NCI-H1436 (cell line): ENCODE results near the gene FGD6.
"Not testable (repeated sequence)": the region's sequence is repeated elsewhere in the genome, so short reads cannot be mapped to it uniquely, and the experiment has no call there.

Experiments used
- DNase-seq: peaks from one replicate; lab custom pipeline; 2025; lab: John Stamatoyannopoulos, UW

Gene FGD6

GRCh38 chr12:95178136-95178535 is 39.1 kb downstream of the FGD6 start:
- DNase-seq, result no peak

- DNase-seq, result no peak
These were observed 40.0 kb downstream of the FGD6 start for GRCh38 chr12:95177201-95177768.

DNA sequence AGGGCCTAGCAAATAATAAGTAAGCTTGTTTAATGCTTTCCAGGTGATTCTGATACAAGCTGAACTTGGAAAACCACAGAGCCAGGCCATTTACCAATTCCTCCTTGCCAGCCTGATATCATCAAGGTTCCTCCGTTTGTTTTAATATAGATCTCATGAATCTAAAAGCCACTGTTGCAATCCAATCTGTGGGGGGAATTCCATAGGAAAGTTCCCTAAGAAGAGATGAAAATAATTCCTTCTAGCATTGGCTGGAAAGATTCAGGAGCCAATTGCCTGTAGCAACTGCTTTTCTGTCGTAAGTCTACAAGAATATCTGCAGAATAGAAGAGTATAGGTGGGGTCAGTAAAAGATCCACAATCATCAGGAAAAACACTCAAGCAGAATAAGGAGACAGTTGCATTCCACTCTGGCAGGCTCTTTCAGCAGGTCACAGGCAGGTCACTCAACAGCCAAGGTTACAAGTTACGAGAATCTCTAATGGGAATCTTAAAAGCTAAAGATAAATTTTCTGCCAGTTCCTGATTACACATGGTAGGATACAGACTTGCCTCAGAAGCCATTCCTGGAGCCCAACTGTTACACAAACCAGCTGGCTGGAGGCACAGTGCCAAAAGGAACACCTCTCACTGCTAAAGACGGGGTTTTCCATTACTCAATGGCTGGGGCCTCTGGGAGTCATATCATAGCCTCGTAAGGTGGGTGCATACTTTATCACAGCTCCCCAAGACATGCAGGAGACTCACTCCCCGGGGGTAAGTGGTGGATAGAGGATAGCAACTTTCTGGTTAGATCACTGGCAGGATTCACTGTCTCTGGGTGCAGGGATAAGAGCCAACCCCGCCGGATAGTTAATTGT is 43.6 kb downstream of the FGD6 start:
- no peak for DNase-seq

DNA sequence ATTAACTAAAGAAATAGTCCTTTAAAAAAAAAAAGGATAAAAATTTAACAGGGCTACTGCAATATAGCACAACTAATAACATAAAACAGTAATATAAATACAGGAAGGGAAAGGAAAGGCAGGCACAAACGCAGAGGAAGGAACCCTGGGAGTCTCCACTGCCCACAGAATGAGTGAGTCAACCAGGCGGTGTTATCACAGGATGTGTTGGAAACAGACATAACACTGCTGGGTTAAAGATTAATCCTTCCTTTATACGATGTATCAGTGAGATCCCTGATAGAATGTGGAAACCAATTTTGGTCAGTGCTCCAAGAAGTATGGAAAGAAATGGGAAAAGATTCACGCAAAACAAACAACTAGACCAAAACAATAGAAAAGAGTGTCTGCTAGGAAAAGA is 47.9 kb downstream of the FGD6 start:
- no peak for DNase-seq

DNA sequence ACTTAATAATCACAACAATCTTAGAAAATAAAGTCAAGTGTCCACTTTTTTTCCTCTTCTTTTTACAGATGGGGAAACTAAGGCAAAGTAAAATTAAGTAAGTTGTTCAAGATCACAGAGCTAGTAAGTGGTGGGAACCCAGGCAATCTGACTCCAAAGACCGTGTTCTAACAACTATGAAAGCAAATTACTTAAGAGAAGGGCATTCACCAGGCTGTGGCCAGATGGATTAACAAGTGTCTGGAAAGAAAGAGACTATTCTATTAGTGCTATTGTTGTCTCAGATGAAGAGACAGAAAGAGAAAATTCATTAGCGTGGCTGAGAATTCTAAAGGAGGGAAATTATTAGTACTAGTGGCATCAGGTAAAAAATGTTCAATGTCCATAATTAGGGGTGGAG is 48.5 kb downstream of the FGD6 start:
- no peak for DNase-seq

DNA sequence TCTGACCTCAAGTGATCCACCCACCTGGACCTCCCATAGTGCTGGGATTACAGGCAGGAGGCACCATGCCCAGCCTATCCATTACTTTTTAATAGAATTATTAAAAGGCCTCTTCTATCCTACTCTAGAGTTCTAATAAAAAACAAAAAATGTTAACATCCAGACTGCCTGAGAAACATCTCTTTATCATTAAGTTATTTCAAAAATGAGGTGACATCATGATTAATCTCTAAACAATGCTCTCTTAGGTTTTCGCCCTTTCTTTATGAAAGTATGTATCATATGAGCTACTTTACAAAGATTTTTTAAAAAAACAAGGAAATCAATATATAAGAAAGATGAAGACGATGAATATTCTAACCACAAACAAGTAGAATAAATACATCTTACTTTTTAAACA is 52.6 kb downstream of the FGD6 start:
- no peak for DNase-seq

DNA sequence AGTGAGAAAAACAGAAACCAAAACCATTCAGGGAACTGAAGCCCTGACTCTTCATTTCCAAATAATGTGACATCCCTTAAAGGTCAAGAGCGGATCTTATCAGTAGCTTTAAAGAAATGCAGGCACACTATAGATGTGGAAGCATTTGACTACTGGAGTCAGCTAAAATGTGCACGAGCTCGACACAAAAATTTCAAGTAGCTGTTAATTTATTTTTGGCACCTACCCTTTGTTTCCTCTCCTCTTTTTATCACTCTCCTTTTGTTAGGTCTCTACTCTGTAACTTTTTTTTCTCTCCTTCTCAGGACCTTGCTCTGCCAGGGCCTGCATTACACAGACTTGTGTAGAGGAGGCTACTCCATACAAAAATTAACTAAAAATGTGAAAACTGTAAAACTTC is 58.3 kb downstream of the FGD6 start:
- DNase-seq, result no peak

DNA sequence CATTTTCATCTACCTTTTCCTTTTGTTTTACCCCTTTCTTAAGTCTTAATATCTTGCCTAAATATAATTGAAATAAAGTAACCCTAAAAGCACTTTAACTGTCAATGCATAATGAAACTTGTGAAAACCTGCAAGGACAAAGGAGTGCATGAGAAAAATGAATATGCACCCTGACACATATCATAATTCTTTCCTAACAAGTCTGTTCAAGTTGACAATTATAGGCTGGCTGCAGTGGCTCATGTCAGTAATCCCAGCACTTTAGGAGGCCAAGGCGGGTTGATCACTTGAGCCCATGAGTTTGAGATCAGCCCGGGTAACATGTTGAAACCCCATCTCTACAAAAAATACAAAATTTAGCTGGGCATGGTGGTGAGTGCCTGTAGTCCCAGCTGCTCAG is 65.4 kb downstream of the FGD6 start:
- DNase-seq, result no peak

DNA sequence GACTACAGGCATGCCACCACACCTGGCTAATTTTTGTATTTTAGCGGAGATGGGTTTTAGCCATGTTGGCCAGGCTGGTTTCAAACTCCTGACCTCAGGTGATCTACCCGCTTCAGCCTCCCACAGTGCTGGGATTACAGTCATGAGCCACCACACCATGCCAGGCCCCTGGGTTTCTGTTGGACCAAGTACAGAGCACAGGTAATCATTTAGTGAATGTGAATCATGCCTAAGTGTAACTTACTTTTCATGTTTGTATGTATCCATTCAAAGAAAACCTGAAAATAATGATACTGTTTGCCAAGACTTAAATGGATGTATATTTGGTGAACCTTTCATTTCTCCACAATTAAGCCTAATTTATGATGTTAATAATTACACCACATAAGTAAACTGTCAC is 65.9 kb downstream of the FGD6 start:
- DNase-seq, result no peak

DNA sequence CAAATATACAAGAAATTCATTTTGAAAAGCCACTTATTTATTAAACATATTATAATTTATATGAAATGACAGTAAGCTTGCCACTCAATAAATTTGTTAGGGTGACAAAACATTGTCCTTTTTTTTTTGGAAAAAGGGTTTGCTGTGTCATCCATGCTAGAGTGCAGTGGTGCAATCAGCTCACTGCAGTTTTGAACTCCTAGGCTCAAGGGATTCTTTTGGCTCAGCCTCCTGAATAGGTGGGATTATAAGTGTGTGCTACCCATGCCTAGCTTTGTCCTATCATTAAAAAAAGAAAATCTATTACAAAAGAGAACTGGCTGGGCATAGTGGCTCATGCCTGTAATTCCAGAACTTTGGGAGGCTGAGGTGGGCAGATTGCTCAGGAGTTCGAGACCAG is 66.8 kb downstream of the FGD6 start:
- DNase-seq, result no peak

DNA sequence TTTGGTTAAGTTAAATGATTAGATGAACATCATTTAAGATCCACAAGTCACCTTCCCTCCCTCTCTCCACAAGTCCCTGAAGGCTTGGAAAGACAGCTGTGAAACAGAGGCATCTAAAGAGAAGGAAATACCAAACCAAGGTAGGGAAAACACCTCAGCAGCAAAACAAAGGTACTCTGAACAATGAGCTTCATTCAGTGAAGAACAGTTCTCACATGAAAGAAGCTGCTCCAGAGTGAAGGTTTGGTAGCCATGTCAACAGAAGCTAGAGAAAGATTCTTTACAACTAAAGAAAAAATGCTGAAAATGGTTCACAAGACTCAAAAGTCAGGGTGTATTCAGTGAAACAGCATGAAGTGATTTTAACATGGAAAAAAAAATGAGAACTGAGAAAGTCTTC is 69.4 kb downstream of the FGD6 start:
- DNase-seq, result no peak

DNA sequence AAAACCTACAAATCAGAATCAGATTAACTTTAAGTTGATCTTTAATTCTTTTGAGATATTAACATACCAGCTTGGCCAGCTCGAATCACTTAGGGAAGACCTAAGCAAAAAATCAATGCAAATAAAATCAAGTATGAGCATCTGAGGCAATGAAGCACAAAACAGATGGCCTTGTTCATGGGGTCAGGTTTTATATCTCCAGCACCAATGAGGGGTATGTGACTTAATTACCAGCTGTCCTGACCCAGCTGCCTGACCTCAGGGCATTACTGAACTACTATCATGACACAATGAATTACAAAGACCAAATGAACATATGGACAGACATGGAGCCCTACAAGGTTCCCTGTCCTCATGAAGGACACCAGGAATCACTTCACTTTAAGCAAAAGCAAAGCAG is 70.5 kb downstream of the FGD6 start:
- no peak for DNase-seq

GRCh38 chr12:95143621-95144205 is 73.6 kb downstream of the FGD6 start:
- no peak for DNase-seq

- no peak for DNase-seq
These were observed 74.7 kb downstream of the FGD6 start for GRCh38 chr12:95142431-95143151.

DNA sequence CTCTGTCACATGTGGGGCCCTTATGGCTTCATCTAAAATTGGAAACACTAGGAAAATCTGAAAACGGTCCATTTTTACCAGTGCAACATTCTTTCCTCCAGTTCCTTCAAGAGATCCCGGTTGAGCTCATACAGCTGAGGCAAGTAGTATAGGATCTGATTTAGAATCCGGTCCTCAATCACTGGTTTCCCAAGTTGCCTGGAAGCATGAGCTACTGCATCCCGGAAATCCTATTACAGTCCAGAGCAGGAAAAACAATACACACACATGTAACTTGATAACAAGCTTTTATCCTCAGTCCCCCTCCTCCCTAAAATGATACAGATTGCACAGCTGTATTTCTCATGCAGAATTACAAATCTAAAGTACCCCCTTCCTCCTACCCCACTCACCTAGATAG is 76.0 kb downstream of the FGD6 start:
- DNase-seq, result no peak

GRCh38 chr12:95138031-95138430 is 79.2 kb downstream of the FGD6 start:
- not testable (repeated sequence) for DNase-seq

DNA sequence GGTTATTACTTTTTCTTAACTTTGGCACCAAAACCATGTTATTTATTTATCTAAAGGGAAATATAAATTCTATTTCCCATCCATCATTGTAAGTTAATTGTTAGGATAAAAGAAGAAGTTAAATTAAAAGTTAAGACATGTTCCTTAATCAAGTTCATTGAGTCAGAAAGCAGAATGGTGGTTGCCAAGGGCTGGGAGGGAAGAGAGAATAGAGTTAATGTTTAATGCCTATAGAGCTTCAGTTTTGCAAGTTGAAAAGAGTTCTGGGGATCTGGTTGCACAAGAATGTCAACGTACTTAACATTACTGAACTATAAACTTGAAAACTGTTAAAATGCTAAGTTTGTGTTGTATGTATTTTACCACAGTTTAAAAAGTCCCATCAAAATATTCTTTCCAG is 80.7 kb downstream of the FGD6 start:
- no peak for DNase-seq

GRCh38 chr12:95134085-95134484 is 83.2 kb downstream of the FGD6 start:
- DNase-seq, result no peak

- DNase-seq, result no peak
These were observed 85.5 kb downstream of the FGD6 start for GRCh38 chr12:95131589-95132340.

DNA sequence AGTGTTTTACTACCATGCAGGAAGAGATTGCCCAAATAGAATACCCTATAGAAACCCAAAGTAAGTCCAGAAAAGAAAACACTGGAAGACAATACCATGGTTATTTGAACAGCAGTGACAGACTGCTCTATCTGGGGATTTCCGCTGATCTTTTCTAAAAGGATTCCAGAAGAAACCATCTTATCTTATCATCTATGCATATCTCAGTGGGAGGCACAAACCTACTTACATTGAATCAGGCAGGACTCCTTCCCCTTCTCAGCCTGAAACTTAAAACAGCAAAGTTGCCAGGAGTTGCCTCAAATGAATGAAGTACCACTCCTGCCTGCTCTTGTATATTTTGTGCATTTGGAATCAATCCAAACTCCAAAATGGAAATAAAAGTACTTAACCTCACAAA is 87.2 kb downstream of the FGD6 start:
- no peak for DNase-seq

GRCh38 chr12:95129115-95129514 is 88.2 kb downstream of the FGD6 start:
- no peak for DNase-seq

DNA sequence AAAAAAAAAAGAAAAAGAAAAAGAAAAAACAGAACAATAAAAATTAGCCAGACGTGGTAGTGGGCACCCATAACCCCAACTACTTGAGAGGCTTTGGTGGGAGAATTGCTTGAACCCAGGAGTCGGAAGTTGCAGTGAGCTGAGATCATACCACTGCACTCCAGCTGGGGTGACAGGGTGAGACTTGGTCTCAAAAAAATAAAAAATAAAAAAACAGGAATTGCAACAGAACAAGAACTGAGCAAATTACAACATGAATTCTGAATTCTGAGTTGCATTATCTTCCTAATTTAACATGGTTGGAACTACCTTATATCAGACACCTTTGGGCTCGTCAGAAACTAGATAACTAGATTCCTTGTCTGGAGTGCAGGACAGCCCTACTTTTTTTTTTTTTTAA is 90.5 kb downstream of the FGD6 start:
- DNase-seq, result no peak
